SKM-1 (cell line): Measurements from ENCODE around the gene KLF11.
"Not testable (repeated sequence)": the region's sequence is repeated elsewhere in the genome, so short reads cannot be mapped to it uniquely, and the experiment has no call there.

Experiments used
- DNase-seq: peaks from one replicate; lab custom pipeline; 2025; ENCODE audit not compliant: unreplicated experiment; lab: John Stamatoyannopoulos, UW

KLF11 gene

GRCh38 chr2:10080536-10081304 is 37.4 kb downstream of the KLF11 start:
- DNase-seq, result no peak

GRCh38 chr2:10083046-10083445 is 39.7 kb downstream of the KLF11 start:
- DNase-seq, result no peak

- DNase-seq, result no peak
Measured at GRCh38 chr2:10083692-10084211, 40.4 kb downstream of the KLF11 start.

GRCh38 chr2:10084223-10084865 is 41.0 kb downstream of the KLF11 start:
- no peak for DNase-seq

GRCh38 chr2:10085043-10085667 is 41.8 kb downstream of the KLF11 start:
- DNase-seq, result no peak

- no peak for DNase-seq
Measured at GRCh38 chr2:10085668-10086059, 42.3 kb downstream of the KLF11 start.

- DNase-seq, result no peak
Measured at GRCh38 chr2:10086950-10087349, 43.6 kb downstream of the KLF11 start.

GRCh38 chr2:10087360-10087759 is 44.0 kb downstream of the KLF11 start:
- DNase-seq, result no peak

GRCh38 chr2:10089565-10090190 is 46.3 kb downstream of the KLF11 start:
- DNase-seq, result no peak

- no peak for DNase-seq
Measured at GRCh38 chr2:10091182-10091888, 48.0 kb downstream of the KLF11 start.

GRCh38 chr2:10091889-10092244 is 48.5 kb downstream of the KLF11 start:
- not testable (repeated sequence) for DNase-seq

GRCh38 chr2:10094271-10094814 is 51.0 kb downstream of the KLF11 start:
- no peak for DNase-seq

- no peak for DNase-seq
Measured at GRCh38 chr2:10095175-10095574, 51.8 kb downstream of the KLF11 start.

GRCh38 chr2:10096641-10097040 is 53.3 kb downstream of the KLF11 start:
- DNase-seq, result no peak

GRCh38 chr2:10097352-10098148 is 54.2 kb downstream of the KLF11 start:
- DNase-seq, result peak; percentile 44

GRCh38 chr2:10101491-10101890 is 58.1 kb downstream of the KLF11 start:
- no peak for DNase-seq

GRCh38 chr2:10103179-10103578 is 59.8 kb downstream of the KLF11 start:
- DNase-seq, result no peak
